SK-N-SH treated with all-trans-retinoic acid at 6 μM for 48 hours (cell line): Measurements from ENCODE around the gene TEKT5.

Experiments
- ATAC-seq: fragments of 200-7000 bp; cut with Tn5 transposase; 3 replicates; pipeline ENCODE4 v1.9.1; 2020; ENCODE audit warnings: mild to moderate bottlenecking, moderate library complexity
- ARNTL ChIP-seq: fragments of 450-650 bp; formaldehyde crosslinking; IDR thresholded peaks from 2 replicates; pipeline ENCODE4 v1.5.0; 2020; ENCODE audit warnings: low read depth, mild to moderate bottlenecking, moderate library complexity, borderline replicate concordance
- BACH2 ChIP-seq: fragments of 250-450 bp; sonication (Bioruptor Pico); IDR thresholded peaks from 2 replicates; pipeline ENCODE4 v1.9.0; 2021; ENCODE audit warnings: mild to moderate bottlenecking, borderline replicate concordance
- CREB5 ChIP-seq: fragments of 250-450 bp; sonication (Bioruptor Pico); IDR thresholded peaks from 2 replicates; pipeline ENCODE4 v1.5.1; 2020; ENCODE audit warnings: low read depth, mild to moderate bottlenecking, moderate library complexity
- CSDC2 ChIP-seq: fragments of 250-450 bp; sonication (Bioruptor Pico); IDR thresholded peaks from 2 replicates; pipeline ENCODE4 v1.5.0; 2020; ENCODE audit warnings: mild to moderate bottlenecking, moderate library complexity
- CSRNP3 ChIP-seq: fragments of 250-450 bp; sonication (Bioruptor Pico); IDR thresholded peaks from 2 replicates; pipeline ENCODE4 v1.5.1; 2021; ENCODE audit warnings: mild to moderate bottlenecking, moderate library complexity
- ESRRG ChIP-seq: fragments of 250-450 bp; sonication (Bioruptor Pico); IDR thresholded peaks from 2 replicates; pipeline ENCODE4 v1.6.1; 2021; ENCODE audit warnings: mild to moderate bottlenecking
- GLIS3 ChIP-seq: fragments of 250-450 bp; sonication (Bioruptor Pico); IDR thresholded peaks from 2 replicates; pipeline ENCODE4 v1.5.0; 2020; ENCODE audit warnings: mild to moderate bottlenecking, moderate library complexity
- ISL1 ChIP-seq: fragments of 250-450 bp; sonication (Bioruptor Pico); IDR thresholded peaks from 2 replicates; pipeline ENCODE4 v2.1.2; 2022; ENCODE audit warnings: mild to moderate bottlenecking, moderate library complexity
- POU6F1 ChIP-seq: fragments of 250-450 bp; sonication (Bioruptor Pico); IDR thresholded peaks from 2 replicates; pipeline ENCODE4 v1.8.0; 2021; ENCODE audit warnings: low read depth, mild to moderate bottlenecking, moderate library complexity, borderline replicate concordance
- PPARA ChIP-seq: fragments of 250-450 bp; sonication (Bioruptor Pico); IDR thresholded peaks from 2 replicates; pipeline ENCODE4 v1.5.0; 2020; ENCODE audit warnings: mild to moderate bottlenecking, borderline replicate concordance
- RARB ChIP-seq: fragments of 250-450 bp; sonication (Bioruptor Pico); IDR thresholded peaks from 2 replicates; pipeline ENCODE4 v1.8.0; 2021; ENCODE audit warnings: mild to moderate bottlenecking, moderate library complexity
- TCF4 ChIP-seq: fragments of 250-450 bp; sonication (Bioruptor Pico); IDR thresholded peaks from 2 replicates; pipeline ENCODE4 v1.8.0; 2021; ENCODE audit warnings: mild to moderate bottlenecking, moderate library complexity, borderline replicate concordance
- TOX ChIP-seq: fragments of 250-450 bp; sonication (Bioruptor Pico); IDR thresholded peaks from 2 replicates; pipeline ENCODE4 v1.8.0; 2021; ENCODE audit warnings: mild to moderate bottlenecking, moderate library complexity, borderline replicate concordance
- TSHZ2 ChIP-seq: fragments of 250-450 bp; sonication (Bioruptor Pico); IDR thresholded peaks from 2 replicates; pipeline ENCODE4 v1.5.0; 2020; ENCODE audit warnings: mild to moderate bottlenecking, moderate library complexity
- ZFP3 ChIP-seq: fragments of 250-450 bp; sonication (Bioruptor Pico); IDR thresholded peaks from 2 replicates; pipeline ENCODE4 v1.5.0; 2020; ENCODE audit warnings: mild to moderate bottlenecking, moderate library complexity
- ZFP30 ChIP-seq: fragments of 450-650 bp; formaldehyde crosslinking; IDR thresholded peaks from 2 replicates; pipeline ENCODE4 v1.5.0; 2022; ENCODE audit warnings: mild to moderate bottlenecking, moderate library complexity
- ZNF565 ChIP-seq: fragments of 450-650 bp; formaldehyde crosslinking; conservative IDR thresholded peaks from 2 replicates; pipeline ENCODE4 v1.5.0; 2020; ENCODE audit warnings: low read depth, mild to moderate bottlenecking, moderate library complexity
- ZNF70 ChIP-seq: fragments of 450-650 bp; formaldehyde crosslinking; IDR thresholded peaks from 2 replicates; pipeline ENCODE4 v1.5.0; 2020; ENCODE audit warnings: mild to moderate bottlenecking, moderate library complexity
- ZNF8 ChIP-seq: fragments of 450-650 bp; formaldehyde crosslinking; IDR thresholded peaks from 2 replicates; pipeline ENCODE4 v1.5.0; 2020; ENCODE audit warnings: mild to moderate bottlenecking, moderate library complexity

The TEKT5 gene

GRCh38 chr16:10584981-10585438 lies 109.7 kb downstream of the TEKT5 start:
- TF ChIP-seq PPARA (CRISPR knock-in tag) (no peak), CSRNP3 (CRISPR knock-in tag) (no peak), ZNF565 (CRISPR knock-in tag) (no peak), CSDC2 (no peak), BACH2 (CRISPR knock-in tag) (no peak), TSHZ2 (CRISPR knock-in tag) (no peak), ESRRG (CRISPR knock-in tag) (no peak), ARNTL (CRISPR knock-in tag) (no peak), ISL1 (CRISPR knock-in tag) (no peak)
- TF ChIP-seq, all 23 proteins: peak for 0
- ATAC-seq, result no peak

GRCh38 chr16:10583269-10583668 lies 111.5 kb downstream of the TEKT5 start:
- TF ChIP-seq BACH2 (CRISPR knock-in tag), result no peak
- TF ChIP-seq PPARA (CRISPR knock-in tag), result no peak
- TF ChIP-seq ARNTL (CRISPR knock-in tag), result no peak
- TF ChIP-seq ZFP30 (CRISPR knock-in tag), result no peak
- TF ChIP-seq TSHZ2 (CRISPR knock-in tag), result no peak
- TF ChIP-seq ZNF8 (CRISPR knock-in tag), result no peak
- no peak for TF ChIP-seq CREB5 (CRISPR knock-in tag)
- TF ChIP-seq CSRNP3 (CRISPR knock-in tag), result no peak
- no peak for TF ChIP-seq ZNF565 (CRISPR knock-in tag)
- TF ChIP-seq TCF4 (CRISPR knock-in tag), result no peak
- no peak for TF ChIP-seq ZFP3 (CRISPR knock-in tag)
- TF ChIP-seq RARB (CRISPR knock-in tag), result no peak
- no peak for TF ChIP-seq ESRRG (CRISPR knock-in tag)
- no peak for TF ChIP-seq POU6F1 (CRISPR knock-in tag)
- TF ChIP-seq GLIS3 (CRISPR knock-in tag), result no peak

GRCh38 chr16:10581507-10581906 lies 113.2 kb downstream of the TEKT5 start:
- ATAC-seq, result no peak
- TF ChIP-seq TOX (CRISPR knock-in tag) (no peak), ZNF8 (CRISPR knock-in tag) (no peak), ZFP3 (CRISPR knock-in tag) (no peak), RARB (CRISPR knock-in tag) (no peak), ISL1 (CRISPR knock-in tag) (no peak), GLIS3 (CRISPR knock-in tag) (no peak), TCF4 (CRISPR knock-in tag) (no peak), CREB5 (CRISPR knock-in tag) (no peak), CSRNP3 (CRISPR knock-in tag) (no peak), PPARA (CRISPR knock-in tag) (no peak), ZNF70 (CRISPR knock-in tag) (no peak), ESRRG (CRISPR knock-in tag) (no peak), BACH2 (CRISPR knock-in tag) (no peak)

More at GRCh38 chr16:10583269-10583668, 111.5 kb downstream of the TEKT5 start:
- ATAC-seq, result no peak
